Measurements from ENCODE around the gene ADAMTS7.
"Not testable (repeated sequence)": the region's sequence is repeated elsewhere in the genome, so short reads cannot be mapped to it uniquely, and the experiment has no call there.

DNA sequence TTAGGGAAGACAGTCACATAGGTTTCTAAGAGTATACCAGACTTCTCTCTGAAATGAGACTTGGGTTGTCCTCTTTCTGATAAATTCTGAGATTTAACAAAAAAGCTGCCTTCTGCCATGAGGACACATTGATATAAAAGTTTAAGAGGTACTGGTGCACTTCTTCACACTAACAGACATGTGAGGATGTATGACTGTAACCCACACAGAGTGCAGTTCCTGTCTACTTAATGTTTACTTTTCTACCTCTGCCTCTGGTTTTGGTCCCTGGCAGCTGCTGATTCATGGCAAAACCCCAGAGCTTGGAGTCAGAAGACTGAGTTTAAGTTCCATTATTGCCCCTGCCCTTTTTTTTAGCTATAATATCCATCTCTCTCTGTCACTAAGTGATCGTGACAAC lies 82.8 kb downstream of the ADAMTS7 start:
- TF ChIP-seq POLR2A, EP300 (IDR thresholded peaks at IDR 0.05): not testable (repeated sequence)
